Skeletal muscle satellite cell (primary cell): ENCODE measurements around the gene ZNF574.
A peak's percentile ranks its signal among the peaks of the same experiment; 100 is the strongest.

Experiments
- H3K27me3 ChIP-seq: 2 replicates; pipeline ENCODE4 v1.7.0; 2013; ENCODE audit warnings: low read length; ENCODE audit not compliant: control insufficient read depth, insufficient read depth
- H3K36me3 ChIP-seq: 2 replicates; pipeline ENCODE4 v1.7.0; 2013; ENCODE audit warnings: mild to moderate bottlenecking, control low read depth, low read length; ENCODE audit not compliant: insufficient read depth
- H3K4me1 ChIP-seq: 2 replicates; pipeline ENCODE4 v1.7.0; 2013; ENCODE audit warnings: low read length; ENCODE audit not compliant: control insufficient read depth, insufficient read depth
- H3K4me2 ChIP-seq: 2 replicates; pipeline ENCODE4 v1.7.0; 2013; ENCODE audit warnings: mild to moderate bottlenecking, low read length
- H3K4me3 ChIP-seq: 2 replicates; pipeline ENCODE4 v1.7.0; 2013; ENCODE audit warnings: low read length
- H3K9ac ChIP-seq: 2 replicates; pipeline ENCODE4 v1.7.0; 2013; ENCODE audit warnings: mild to moderate bottlenecking, low read depth, low read length, moderate library complexity
- H3K9me3 ChIP-seq: replicated peaks from 2 replicates; pipeline ENCODE4 v1.7.0; 2013; ENCODE audit warnings: mild to moderate bottlenecking, control low read depth, low read length

Gene ZNF574

GRCh38 chr19:42110658-42111057 lies 34.7 kb downstream of the ZNF574 start:
- Histone ChIP-seq H3K4me3 (no peak overlapping the region), H3K9me3 (no peaks in the 10 kb centered on the region), H3K27me3 (peaks cover 6% of the 10 kb centered on the region), H3K36me3 (no peaks in the 10 kb centered on the region), H3K9ac (no peak overlapping the region), H3K4me2 (no peak overlapping the region), H3K4me1 (peaks cover 41% of the 10 kb centered on the region)

GRCh38 chr19:42111384-42111783 lies 35.4 kb downstream of the ZNF574 start:
- Histone ChIP-seq H3K4me1 (peaks cover 41% of the 10 kb centered on the region), H3K27me3 (peaks cover 1% of the 10 kb centered on the region), H3K9ac (no peak overlapping the region), H3K36me3 (no peaks in the 10 kb centered on the region), H3K9me3 (no peaks in the 10 kb centered on the region), H3K4me3 (no peak overlapping the region), H3K4me2 (no peak overlapping the region)

GRCh38 chr19:42111811-42112210 lies 35.8 kb downstream of the ZNF574 start:
- Histone ChIP-seq H3K9me3 (no peaks in the 10 kb centered on the region), H3K4me1 (peaks cover 41% of the 10 kb centered on the region), H3K4me2 (no peak overlapping the region), H3K36me3 (no peaks in the 10 kb centered on the region), H3K9ac (no peak overlapping the region), H3K27me3 (no peaks in the 10 kb centered on the region), H3K4me3 (no peak overlapping the region)

GRCh38 chr19:42113641-42114348 lies 37.8 kb downstream of the ZNF574 start:
- H3K4me1 ChIP-seq: peaks cover 41% of the 10 kb centered on the region
- H3K9ac ChIP-seq: peak overlapping the region; percentile 53
- H3K36me3 ChIP-seq: no peaks in the 10 kb centered on the region
- no peaks in the 10 kb centered on the region for H3K27me3 ChIP-seq
- peak overlapping the region; percentile 72 for H3K4me2 ChIP-seq
- peak overlapping the region; percentile 29 for H3K4me3 ChIP-seq
- H3K9me3 ChIP-seq: no peaks in the 10 kb centered on the region

GRCh38 chr19:42114412-42114811 lies 38.4 kb downstream of the ZNF574 start:
- Histone ChIP-seq H3K4me1 (peaks cover 41% of the 10 kb centered on the region), H3K4me3 (peak overlapping the region; percentile 29), H3K9ac (peak overlapping the region; percentile 48), H3K36me3 (no peaks in the 10 kb centered on the region), H3K4me2 (peak overlapping the region; percentile 72), H3K27me3 (no peaks in the 10 kb centered on the region), H3K9me3 (no peaks in the 10 kb centered on the region)

- no peaks in the 10 kb centered on the region for H3K27me3 ChIP-seq
- no peak overlapping the region for H3K9ac ChIP-seq
- no peak overlapping the region for H3K4me3 ChIP-seq
- no peaks in the 10 kb centered on the region for H3K9me3 ChIP-seq
- H3K4me1 ChIP-seq: peaks cover 41% of the 10 kb centered on the region
- H3K4me2 ChIP-seq: no peak overlapping the region
- no peaks in the 10 kb centered on the region for H3K36me3 ChIP-seq
These were observed 39.3 kb downstream of the ZNF574 start for GRCh38 chr19:42115219-42115618.

GRCh38 chr19:42115705-42116104 lies 39.7 kb downstream of the ZNF574 start:
- no peaks in the 10 kb centered on the region for H3K27me3 ChIP-seq
- no peaks in the 10 kb centered on the region for H3K9me3 ChIP-seq
- H3K4me3 ChIP-seq: no peak overlapping the region
- H3K9ac ChIP-seq: no peak overlapping the region
- peaks cover 41% of the 10 kb centered on the region for H3K4me1 ChIP-seq
- H3K4me2 ChIP-seq: no peak overlapping the region
- no peaks in the 10 kb centered on the region for H3K36me3 ChIP-seq

- Histone ChIP-seq H3K4me3 (no peak overlapping the region), H3K9me3 (no peaks in the 10 kb centered on the region), H3K4me1 (peaks cover 40% of the 10 kb centered on the region), H3K4me2 (no peak overlapping the region), H3K9ac (no peak overlapping the region), H3K27me3 (no peaks in the 10 kb centered on the region), H3K36me3 (no peaks in the 10 kb centered on the region)
These were observed 40.5 kb downstream of the ZNF574 start for GRCh38 chr19:42116308-42117075.

GRCh38 chr19:42117076-42117475 lies 41.1 kb downstream of the ZNF574 start:
- H3K27me3 ChIP-seq: no peaks in the 10 kb centered on the region
- no peaks in the 10 kb centered on the region for H3K9me3 ChIP-seq
- H3K9ac ChIP-seq: no peak overlapping the region
- H3K4me3 ChIP-seq: no peak overlapping the region
- H3K4me1 ChIP-seq: peaks cover 40% of the 10 kb centered on the region
- H3K4me2 ChIP-seq: no peak overlapping the region
- H3K36me3 ChIP-seq: no peaks in the 10 kb centered on the region

GRCh38 chr19:42120276-42120980 lies 44.5 kb downstream of the ZNF574 start:
- H3K9me3 ChIP-seq: no peaks in the 10 kb centered on the region
- no peak overlapping the region for H3K4me3 ChIP-seq
- H3K9ac ChIP-seq: no peak overlapping the region
- no peak overlapping the region for H3K4me2 ChIP-seq
- no peaks in the 10 kb centered on the region for H3K36me3 ChIP-seq
- H3K4me1 ChIP-seq: peaks cover 13% of the 10 kb centered on the region
- H3K27me3 ChIP-seq: no peaks in the 10 kb centered on the region

- Histone ChIP-seq H3K9ac (peak overlapping the region; percentile 3), H3K36me3 (no peaks in the 10 kb centered on the region), H3K27me3 (no peaks in the 10 kb centered on the region), H3K4me1 (peaks cover 13% of the 10 kb centered on the region), H3K4me2 (peak overlapping the region; percentile 6), H3K4me3 (no peak overlapping the region), H3K9me3 (no peaks in the 10 kb centered on the region)
These were observed 45.2 kb downstream of the ZNF574 start for GRCh38 chr19:42121036-42121621.
